SIG-M5 treated with dmso at 0.1 percent for 504 hours (cell line): ENCODE results near the gene RCOR3.

Experiments used
- DNase-seq: peaks from one replicate; lab custom pipeline; 2025; ENCODE audit not compliant: unreplicated experiment; lab: John Stamatoyannopoulos, UW

RCOR3 gene

GRCh38 chr1:211323156-211324063 lies 64.2 kb downstream of the RCOR3 start:
- DNase-seq: peak; percentile 77

GRCh38 chr1:211324992-211325775 lies 66.0 kb downstream of the RCOR3 start:
- DNase-seq: no peak

GRCh38 chr1:211326140-211326527 lies 67.0 kb downstream of the RCOR3 start:
- no peak for DNase-seq

- no peak for DNase-seq
These were observed 67.6 kb downstream of the RCOR3 start, which contains the start of gene TRAF5 for GRCh38 chr1:211326528-211327345. Gene TRAF5, plus strand, starts transcription at chr1:211326833. Its CDS starts 26,407 bp downstream, at chr1:211353240.

GRCh38 chr1:211327346-211327921 lies 68.3 kb downstream of the RCOR3 start:
- DNase-seq: no peak

- no peak for DNase-seq
These were observed 69.0 kb downstream of the RCOR3 start for GRCh38 chr1:211328084-211328694.

- no peak for DNase-seq
These were observed 69.8 kb downstream of the RCOR3 start for GRCh38 chr1:211328866-211329475.

- no peak for DNase-seq
These were observed 70.6 kb downstream of the RCOR3 start for GRCh38 chr1:211329764-211330201.

- DNase-seq: no peak
These were observed 71.2 kb downstream of the RCOR3 start for GRCh38 chr1:211330282-211330936.

GRCh38 chr1:211331011-211331709 lies 72.0 kb downstream of the RCOR3 start:
- peak; percentile 29 for DNase-seq

- DNase-seq: no peak
These were observed 73.0 kb downstream of the RCOR3 start for GRCh38 chr1:211332036-211332616.

GRCh38 chr1:211332830-211333229 lies 73.7 kb downstream of the RCOR3 start:
- no peak for DNase-seq

GRCh38 chr1:211333906-211334305 lies 74.7 kb downstream of the RCOR3 start:
- no peak for DNase-seq

- no peak for DNase-seq
These were observed 75.8 kb downstream of the RCOR3 start for GRCh38 chr1:211334986-211335385.

GRCh38 chr1:211335522-211336157 lies 76.5 kb downstream of the RCOR3 start:
- DNase-seq: no peak

- DNase-seq: no peak
These were observed 77.0 kb downstream of the RCOR3 start for GRCh38 chr1:211336161-211336560.

- no peak for DNase-seq
These were observed 77.6 kb downstream of the RCOR3 start for GRCh38 chr1:211336775-211337174.
